Measurements from ENCODE around the gene KCNAB1. TPM values are rescaled to one million over a fixed set of nuclear protein-coding genes. Genes with fewer than 3 reads are reported as not detected.

The KCNAB1 gene
- total and polyA plus RNA-seq, 2 of the 8 experiments (the other 6 are each of a cell fraction or from before 2014, with no cell fraction given): 0.51 to 2.3 TPM

GRCh38 chr3:156144060-156144459 lies 23.7 kb downstream of the KCNAB1 start:
- ChIA-PET POLR2A (ENCODE audit: partially characterized antibody) (no interaction called here), CTCF (ENCODE audit: partially characterized antibody) (interaction anchor here (0.8 to 1.9 kb wide), 10 partner anchors 8 to 365 kb away, joined by 3 to 9 read pairs (median 4); no protein-coding TSS in a partner anchor)
- Histone ChIP-seq H2BK120ac (replicated peaks; ENCODE audit: low read depth, low read length) (no peak overlapping the region), H3K9me3 (ENCODE audit: insufficient read depth in 2 of 2, low read depth in 1 of 2, low read length in 1 of 2) (no peaks in the 10 kb centered on the region), H2BK5ac (ENCODE audit: low read depth, low read length) (no peak overlapping the region), H3K27ac (ENCODE audit: low read depth, low read length) (no peak overlapping the region), H3K4me2 (ENCODE audit: insufficient read depth in 1 of 2, low read depth in 2 of 2, low read length in 2 of 2) (no peak overlapping the region), H3K9ac (replicated peaks in 1 of 4; ENCODE audit: extremely low read depth in 1 of 4, low read depth in 3 of 4, low read length in 3 of 4) (no peak overlapping the region), H3K23me2 (ENCODE audit: low read depth, low read length) (peaks cover 2% of the 10 kb centered on the region; the same call in 1 of the 2 replicates), H3K79me1 (ENCODE audit: low read depth, low read length) (no peaks in the 10 kb centered on the region), H3K4me1 (replicated peaks in 1 of 4; ENCODE audit: control insufficient read depth in 3 of 4, insufficient read depth in 4 of 4, low read length in 3 of 4) (no peaks in the 10 kb centered on the region), H3K27me3 (replicated peaks in 1 of 4; ENCODE audit: control insufficient read depth in 3 of 4, extremely low read depth in 1 of 4, insufficient read depth in 3 of 4, low read length in 3 of 4) (no peaks in the 10 kb centered on the region), H2BK12ac (ENCODE audit: low read depth, low read length) (no peak overlapping the region), H3K23ac (ENCODE audit: insufficient read length) (no peak overlapping the region), H4K8ac (ENCODE audit: extremely low read depth, insufficient read depth, low read length) (no peak overlapping the region), H4K20me1 (replicated peaks in 1 of 2; ENCODE audit: control insufficient read depth in 1 of 2, insufficient read depth in 2 of 2, low read length in 2 of 2) (no peaks in the 10 kb centered on the region), H2BK15ac (ENCODE audit: low read length) (no peak overlapping the region), H3K4ac (replicated peaks; ENCODE audit: insufficient read length, low read depth, low read length) (no peak overlapping the region), H4K5ac (ENCODE audit: insufficient read length, low read depth, low read length) (no peak overlapping the region), H3K36me3 (ENCODE audit: control insufficient read depth in 2 of 4, insufficient read depth in 4 of 4, low read length in 3 of 4) (no peaks in the 10 kb centered on the region), H3K14ac (ENCODE audit: insufficient read length) (no peak overlapping the region), H4K91ac (replicated peaks; ENCODE audit: insufficient read length, low read length) (no peak overlapping the region), H2BK20ac (ENCODE audit: low read length) (no peak overlapping the region), H3K56ac (replicated peaks; ENCODE audit: insufficient read length, low read depth, low read length) (no peak overlapping the region), H3K4me3 (ENCODE audit: extremely low read depth in 1 of 4, insufficient read depth in 2 of 4, low read depth in 3 of 4, low read length in 4 of 4) (no peak overlapping the region), H3K79me2 (ENCODE audit: control insufficient read depth in 1 of 2, insufficient read depth in 2 of 2, low read length in 2 of 2) (no peaks in the 10 kb centered on the region), H2AK5ac (ENCODE audit: low read depth, low read length) (no peak overlapping the region), H3K18ac (ENCODE audit: extremely low read depth, low read length) (no peak overlapping the region), H2AFZ (ENCODE audit: low read length) (no peak overlapping the region)
- 92% methylated on average over 2 of the region's 2 CpGs; no CpG with 5 or more reads in 1 of the 2 experiments for WGBS, 2 experiments (ENCODE audit: extremely low coverage in 1 of 2, insufficient coverage in 1 of 2, insufficient read length in 1 of 2, insufficient replicate concordance in 2 of 2, low coverage in 1 of 2, low lambda C conversion rate in 2 of 2, missing lambda C conversion rate in 1 of 2)
- FAIRE-seq (no peak), DNase-seq (ENCODE audit: low read depth in 1 of 2, low spot score in 2 of 2) (no peak)
- TF ChIP-seq HDAC6 (IDR thresholded peaks at IDR 0.05; ENCODE audit: low read depth, low read length): no peak
- TF ChIP-seq GABPA (IDR thresholded peaks at IDR 0.05; ENCODE audit: borderline replicate concordance, insufficient read depth, low read length): no peak
- TF ChIP-seq SP4 (IDR thresholded peaks at IDR 0.05; ENCODE audit: low read length): no peak
- TF ChIP-seq MAX (IDR thresholded peaks at IDR 0.05): no peak
- TF ChIP-seq USF2 (IDR thresholded peaks at IDR 0.05; ENCODE audit: low read length): no peak
- TF ChIP-seq RXRA (IDR thresholded peaks at IDR 0.05; ENCODE audit: insufficient read depth, low read depth, low read length): no peak
- no peak for TF ChIP-seq POLR2A (IDR thresholded peaks at IDR 0.05; ENCODE audit: control extremely low read depth in 1 of 2, low read depth in 2 of 2, low read length in 2 of 2)
- no peak for TF ChIP-seq NANOG (IDR thresholded peaks at IDR 0.05; ENCODE audit: insufficient read depth, low read depth, low read length, poor library complexity, severe bottlenecking)
- no peak for TF ChIP-seq HDAC2 (IDR thresholded peaks at IDR 0.05; ENCODE audit: borderline replicate concordance in 1 of 2, low read depth in 2 of 2, low read length in 2 of 2)
- TF ChIP-seq SIN3A (conservative IDR thresholded peaks at IDR 0.05 in 1 of 2, IDR thresholded peaks at IDR 0.05 in 1 of 2; ENCODE audit: low read depth in 1 of 2, low read length in 2 of 2): no peak
- TF ChIP-seq EGR1 (IDR thresholded peaks at IDR 0.05; ENCODE audit: borderline replicate concordance, low read depth, low read length): no peak
- TF ChIP-seq POLR2AphosphoS5 (IDR thresholded peaks at IDR 0.05; ENCODE audit: low read depth, low read length): no peak
- no peak for TF ChIP-seq GTF2F1 (IDR thresholded peaks at IDR 0.05; ENCODE audit: borderline replicate concordance, low read depth, low read length)
- TF ChIP-seq CREB1 (IDR thresholded peaks at IDR 0.05): no peak

Measured in H1 (cell line).